NCI-H345 (cell line): Measurements from ENCODE around the gene C10orf90.
"Not testable (repeated sequence)": the region's sequence is repeated elsewhere in the genome, so short reads cannot be mapped to it uniquely, and the experiment has no call there.

ENCODE experiments used
- DNase-seq: peaks from one replicate; lab custom pipeline; 2025; lab: John Stamatoyannopoulos, UW

The C10orf90 gene

GRCh38 chr10:126583552-126584200 is 86.8 kb downstream of the C10orf90 start:
- no peak for DNase-seq

DNA sequence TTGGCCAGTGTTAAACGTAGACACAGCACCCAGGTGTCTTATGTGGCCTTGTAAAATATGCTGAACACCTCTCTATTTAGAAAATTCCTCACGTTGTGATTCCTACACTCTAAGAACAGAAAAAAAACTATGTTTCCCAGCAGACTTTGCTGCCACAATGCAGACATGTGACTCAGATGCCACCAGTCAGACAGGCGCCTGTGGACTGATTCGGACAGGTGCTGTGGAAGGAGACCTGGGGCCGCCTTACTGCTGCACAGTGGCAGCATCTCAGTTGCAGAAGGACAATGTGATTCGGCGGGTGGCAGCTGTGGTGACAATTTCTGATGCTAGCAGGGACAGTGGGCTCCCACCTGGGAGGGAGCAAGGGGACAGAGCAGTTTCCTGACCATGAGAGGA is 88.8 kb downstream of the C10orf90 start:
- DNase-seq: no peak

- DNase-seq: no peak
Measured at GRCh38 chr10:126580873-126581647, 89.4 kb downstream of the C10orf90 start.

DNA sequence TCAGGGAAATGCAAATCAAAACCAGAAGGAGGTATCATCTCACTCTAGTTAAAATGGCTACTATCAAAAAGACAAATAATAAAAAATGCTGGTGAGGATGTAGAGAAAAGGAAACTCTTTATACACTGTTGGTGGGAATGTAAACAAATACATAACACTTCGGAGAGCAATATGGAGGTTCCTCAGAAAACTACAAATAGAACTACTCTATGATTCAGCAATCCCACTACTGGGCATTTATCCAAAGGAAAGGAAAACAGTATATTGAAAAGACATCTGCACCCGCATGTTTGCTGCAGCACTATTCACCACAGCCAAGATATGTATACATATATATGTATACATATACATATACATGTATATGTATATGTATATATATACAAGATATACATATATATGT is 94.2 kb downstream of the C10orf90 start:
- DNase-seq: no peak

DNA sequence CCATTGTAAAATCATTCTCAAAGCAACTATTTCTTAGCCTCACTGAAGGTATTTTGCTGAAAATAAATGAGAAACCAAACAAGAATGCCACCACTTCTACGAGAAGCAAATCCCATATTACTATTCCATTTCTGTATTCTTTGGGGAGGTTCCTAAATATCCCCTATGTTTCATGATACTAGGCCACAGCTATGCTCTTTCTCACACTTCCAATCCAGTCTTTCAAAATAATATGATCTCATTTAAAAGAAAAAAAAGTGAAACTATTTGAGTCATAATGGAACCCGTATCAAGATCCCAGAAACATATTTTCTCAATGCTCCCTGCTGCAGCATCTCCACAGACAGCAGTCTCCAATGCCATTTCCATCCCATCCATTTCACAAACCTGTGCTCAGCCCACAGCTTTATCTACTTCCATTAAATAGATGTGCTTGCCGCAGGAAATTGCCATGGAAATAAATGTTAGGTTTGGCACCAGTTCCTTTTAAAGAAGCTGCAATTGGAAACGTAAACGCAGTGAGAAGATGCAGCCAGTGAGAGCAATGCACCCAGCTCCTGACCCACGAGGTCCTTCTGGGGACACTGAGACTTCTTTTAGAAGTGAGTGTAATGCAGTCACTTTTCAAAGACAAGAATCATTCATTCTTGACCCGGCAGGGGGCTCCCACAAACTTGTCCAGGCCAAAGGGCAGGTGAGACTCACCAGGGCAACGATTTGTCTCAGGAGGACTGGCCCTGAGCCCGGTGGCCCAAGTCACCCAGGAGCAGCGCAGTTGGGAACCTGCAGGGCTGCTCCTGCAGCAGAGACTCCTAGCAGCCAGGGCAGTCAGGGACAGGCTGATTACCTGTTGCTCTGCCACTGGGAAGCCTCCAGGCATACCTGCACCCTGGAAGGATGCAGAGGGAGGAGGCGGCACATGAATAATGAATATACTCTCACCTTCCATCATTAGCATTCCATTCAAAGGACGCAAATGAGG is 99.6 kb downstream of the C10orf90 start:
- no peak for DNase-seq

GRCh38 chr10:126570245-126570570 is 100.3 kb downstream of the C10orf90 start:
- DNase-seq: no peak

GRCh38 chr10:126569513-126570244 is 100.8 kb downstream of the C10orf90 start:
- DNase-seq: no peak

GRCh38 chr10:126568809-126569385 is 101.6 kb downstream of the C10orf90 start:
- no peak for DNase-seq

- DNase-seq: no peak
Measured at GRCh38 chr10:126565871-126566270, 104.6 kb downstream of the C10orf90 start.

GRCh38 chr10:126565441-126565840 is 105.1 kb downstream of the C10orf90 start:
- no peak for DNase-seq

- DNase-seq: no peak
Measured at GRCh38 chr10:126564326-126564888, 106.1 kb downstream of the C10orf90 start.

DNA sequence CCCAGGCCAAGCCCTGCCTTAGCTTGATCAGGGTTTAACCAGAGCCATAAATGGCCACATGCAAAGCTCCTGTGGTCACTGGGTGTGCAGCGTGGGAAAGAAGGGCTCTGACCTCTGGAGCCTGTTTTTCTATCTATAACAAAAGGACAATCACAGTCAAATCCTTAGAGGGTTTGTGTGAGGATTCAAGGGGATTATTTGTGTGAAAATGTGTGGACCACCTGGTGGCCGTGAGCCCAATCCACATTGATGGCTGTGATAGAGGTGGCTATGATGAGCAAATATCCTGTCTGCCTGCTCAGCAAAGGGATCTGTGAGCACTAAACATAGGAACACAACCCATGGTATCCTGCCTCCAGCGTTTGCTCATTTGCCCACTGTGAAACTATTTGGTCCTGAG is 107.1 kb downstream of the C10orf90 start:
- DNase-seq: no peak

- no peak for DNase-seq
Measured at GRCh38 chr10:126561921-126562680, 108.4 kb downstream of the C10orf90 start.

GRCh38 chr10:126561294-126561920 is 109.1 kb downstream of the C10orf90 start:
- no peak for DNase-seq

DNA sequence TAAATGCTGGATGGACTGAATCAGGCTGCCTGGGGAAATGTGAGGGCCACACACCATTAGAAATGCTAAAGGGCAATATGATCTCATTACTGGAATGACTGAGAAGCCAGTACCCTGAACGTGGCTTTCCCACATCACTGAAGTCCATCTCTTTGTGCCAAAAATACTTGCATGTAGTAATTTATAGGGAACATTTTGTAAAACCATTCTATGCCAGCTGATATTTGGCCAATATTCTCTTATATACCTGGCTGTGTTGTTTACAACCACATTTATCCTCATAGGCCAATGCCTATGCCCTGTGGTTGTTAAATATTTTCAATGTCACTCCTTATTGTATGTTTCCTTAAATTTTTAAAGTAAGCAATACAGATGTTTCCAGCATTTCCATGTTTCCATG is 111.6 kb downstream of the C10orf90 start:
- no peak for DNase-seq

DNA sequence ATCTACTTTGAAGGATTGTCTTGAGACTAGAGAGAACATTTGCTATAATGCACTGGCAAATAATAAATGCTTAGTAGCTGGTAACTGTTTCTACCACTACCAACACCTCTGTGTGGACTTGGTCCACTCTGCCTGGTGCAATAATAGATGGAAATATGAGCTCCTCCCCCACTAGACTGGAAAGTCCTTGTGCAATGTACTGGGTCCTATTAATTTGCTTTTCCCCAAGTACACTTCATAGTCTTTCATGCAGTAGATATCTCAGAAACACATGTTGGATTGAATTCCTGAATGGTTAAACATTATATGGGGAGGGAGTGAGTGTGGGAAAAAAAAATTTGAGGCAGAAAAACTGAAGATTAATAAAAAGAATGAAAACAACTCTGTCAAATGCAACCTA is 119.3 kb downstream of the C10orf90 start:
- DNase-seq: no peak

DNA sequence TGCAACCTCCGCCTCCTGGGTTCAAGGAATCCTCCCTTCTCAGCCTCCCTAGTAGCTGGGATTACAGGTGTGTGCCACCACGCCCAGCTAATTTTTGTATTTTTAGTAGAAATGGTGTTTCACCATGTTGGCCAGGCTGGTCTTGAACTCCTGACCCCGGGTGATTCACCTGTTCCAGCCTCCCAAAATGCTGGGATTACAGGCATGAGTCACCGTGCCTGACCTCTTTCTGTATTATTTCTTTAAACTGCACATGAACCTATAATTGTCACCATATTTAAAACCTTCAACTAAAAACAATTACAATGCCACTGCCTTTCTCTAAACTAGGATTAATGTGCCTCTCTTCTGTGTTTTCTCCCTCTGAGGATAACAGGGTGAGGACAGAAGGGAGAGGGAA is 119.9 kb downstream of the C10orf90 start:
- DNase-seq: not testable (repeated sequence)

DNA sequence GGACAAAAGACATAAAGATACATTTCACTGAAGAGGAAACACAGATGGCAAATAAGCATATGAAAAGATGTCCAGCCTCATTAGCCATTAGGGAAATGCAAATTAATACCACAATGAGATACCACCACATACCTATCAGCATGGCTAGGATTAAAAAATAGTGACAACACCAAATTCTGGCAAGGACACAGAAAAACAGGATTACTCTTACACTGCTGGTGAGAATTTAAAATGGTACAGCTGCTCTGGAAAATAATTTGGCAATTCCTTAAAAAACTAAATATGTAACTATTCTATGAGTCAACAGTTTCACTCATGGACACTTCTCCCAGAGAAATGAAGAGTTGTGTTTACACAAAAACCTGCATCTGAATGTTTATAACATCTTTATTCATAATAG is 121.1 kb downstream of the C10orf90 start:
- no peak for DNase-seq

DNA sequence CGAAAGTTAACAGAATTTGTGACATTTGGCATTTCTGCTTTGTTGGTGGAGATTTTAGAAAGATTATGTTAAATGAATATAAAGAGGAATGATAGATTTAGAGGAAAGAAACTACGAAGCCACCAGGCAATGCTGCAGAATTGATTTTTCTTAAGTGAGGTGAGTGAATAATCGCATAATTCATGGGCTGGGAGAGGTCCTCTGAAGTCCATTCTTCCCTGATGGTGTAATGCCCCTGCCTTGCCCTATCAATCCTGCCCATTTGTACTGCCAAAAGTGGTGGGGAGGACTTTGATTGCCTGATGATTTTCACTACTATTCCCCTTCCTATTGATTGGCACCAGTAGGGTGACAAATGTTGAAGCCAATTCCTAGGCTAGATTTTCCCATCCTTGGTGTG is 125.9 kb downstream of the C10orf90 start:
- DNase-seq: no peak
